K562 (cell line): Measurements from ENCODE around the gene ZNF556.

Source experiments
- EZH2 ChIP-seq: IDR thresholded peaks from 2 replicates; pipeline ENCODE4 v1.6.1; 2012; ENCODE audit warnings: low read depth, mild to moderate bottlenecking, inconsistent platforms, low read length, borderline replicate concordance
- GABPA ChIP-seq: fragments of 200-800 bp; sonication (Bioruptor generic); conservative IDR thresholded peaks from 2 replicates; pipeline ENCODE4 v1.6.1; 2016; ENCODE audit warnings: low read depth, missing genetic modification characterization, missing compliant biosample characterization
- NR2C2 ChIP-seq, 2 experiments: fragments of 200-800 bp in 1 of 2; sonication (Bioruptor generic) in 1 of 2; sonication (generic) in 1 of 2; formaldehyde crosslinking in 1 of 2; IDR thresholded peaks; 2 replicates each; pipeline versions ENCODE4 v1.6.1 to v1.8.0; 2016 to 2022; ENCODE audit warnings: mild to moderate bottlenecking in 1 of 2, missing compliant biosample characterization in 1 of 2, missing genetic modification characterization in 1 of 2, missing genetic modification reagents in 1 of 2
- NUFIP1 ChIP-seq: fragments of 450-650 bp; IDR thresholded peaks from 2 replicates; pipeline ENCODE4 v1.6.1; 2018; ENCODE audit not compliant: partially characterized antibody
- PHB2 ChIP-seq: fragments of 450-650 bp; IDR thresholded peaks from 2 replicates; pipeline ENCODE4 v1.6.1; 2017; ENCODE audit warnings: low read depth
- TAF15 ChIP-seq: fragments of 200-400 bp; formaldehyde crosslinking; IDR thresholded peaks from 2 replicates; pipeline ENCODE4 v1.6.1; 2017; ENCODE audit warnings: mild to moderate bottlenecking, low read depth, low read length, moderate library complexity
- TFE3 ChIP-seq: fragments of 450-650 bp; formaldehyde crosslinking; IDR thresholded peaks from 2 replicates; pipeline ENCODE4 v1.4.0; 2020; ENCODE audit warnings: mild to moderate bottlenecking, mixed read lengths
- TRIM24 ChIP-seq, 2 experiments: fragments of 450-650 bp; IDR thresholded peaks; 2 replicates each; pipeline ENCODE4 v1.6.1; 2016
- ZNF146 ChIP-seq: IDR thresholded peaks from one replicate; pipeline ENCODE4 v1.6.1; 2018; ENCODE audit warnings: missing compliant biosample characterization; ENCODE audit not compliant: unreplicated experiment
- ZNF253 ChIP-seq: fragments of 250-450 bp; sonication (Bioruptor Pico); conservative IDR thresholded peaks from 2 replicates; pipeline ENCODE4 v1.6.1; 2021; ENCODE audit warnings: mild to moderate bottlenecking
- TF ChIP-seq, protein P1 (sequence below), 3 experiments: IDR thresholded peaks in 2 of 3; conservative IDR thresholded peaks in 1 of 3; 2 replicates each; pipeline ENCODE4 v1.5.1; 2011 to 2012; ENCODE audit warnings: low read length in 3 of 3, mild to moderate bottlenecking in 3 of 3, control low read depth in 2 of 3, improper control_type of control experiment in 1 of 3, inconsistent platforms in 1 of 3, low read depth in 1 of 3, mixed read lengths in 1 of 3, moderate library complexity in 1 of 3; ENCODE audit not compliant: insufficient read depth in 2 of 3
- TF ChIP-seq, protein P2 (sequence below): sonication (generic); formaldehyde crosslinking; IDR thresholded peaks from 2 replicates; pipeline ENCODE4 v1.5.0; 2020; ENCODE audit warnings: missing genetic modification reagents

- no peak for TF ChIP-seq ZNF253 (CRISPR knock-in tag)
- TF ChIP-seq GABPA (tag) = no peak
- TF ChIP-seq NUFIP1 = no peak
- no peak for TF ChIP-seq EZH2
- peak; percentile 87 for TF ChIP-seq TRIM24 (IDR thresholded peaks at IDR 0.05)
- no peak for TF ChIP-seq PHB2
- TF ChIP-seq TAF15 = no peak
- no peak for TF ChIP-seq TFE3
- TF ChIP-seq NR2C2 (CRISPR knock-in tag; IDR thresholded peaks at IDR 0.05) = no peak
- no peak for TF ChIP-seq NR2C2 (tag; IDR thresholded peaks at IDR 0.05)
- TF ChIP-seq, protein P1, sequence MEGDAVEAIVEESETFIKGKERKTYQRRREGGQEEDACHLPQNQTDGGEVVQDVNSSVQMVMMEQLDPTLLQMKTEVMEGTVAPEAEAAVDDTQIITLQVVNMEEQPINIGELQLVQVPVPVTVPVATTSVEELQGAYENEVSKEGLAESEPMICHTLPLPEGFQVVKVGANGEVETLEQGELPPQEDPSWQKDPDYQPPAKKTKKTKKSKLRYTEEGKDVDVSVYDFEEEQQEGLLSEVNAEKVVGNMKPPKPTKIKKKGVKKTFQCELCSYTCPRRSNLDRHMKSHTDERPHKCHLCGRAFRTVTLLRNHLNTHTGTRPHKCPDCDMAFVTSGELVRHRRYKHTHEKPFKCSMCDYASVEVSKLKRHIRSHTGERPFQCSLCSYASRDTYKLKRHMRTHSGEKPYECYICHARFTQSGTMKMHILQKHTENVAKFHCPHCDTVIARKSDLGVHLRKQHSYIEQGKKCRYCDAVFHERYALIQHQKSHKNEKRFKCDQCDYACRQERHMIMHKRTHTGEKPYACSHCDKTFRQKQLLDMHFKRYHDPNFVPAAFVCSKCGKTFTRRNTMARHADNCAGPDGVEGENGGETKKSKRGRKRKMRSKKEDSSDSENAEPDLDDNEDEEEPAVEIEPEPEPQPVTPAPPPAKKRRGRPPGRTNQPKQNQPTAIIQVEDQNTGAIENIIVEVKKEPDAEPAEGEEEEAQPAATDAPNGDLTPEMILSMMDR (IDR thresholded peaks at IDR 0.05 in 2 of 3, conservative IDR thresholded peaks at IDR 0.05 in 1 of 3; ENCODE audit: insufficient read depth in 2 of 3, low read depth in 1 of 3, low read length in 3 of 3) = no peak
- TF ChIP-seq, protein P2, sequence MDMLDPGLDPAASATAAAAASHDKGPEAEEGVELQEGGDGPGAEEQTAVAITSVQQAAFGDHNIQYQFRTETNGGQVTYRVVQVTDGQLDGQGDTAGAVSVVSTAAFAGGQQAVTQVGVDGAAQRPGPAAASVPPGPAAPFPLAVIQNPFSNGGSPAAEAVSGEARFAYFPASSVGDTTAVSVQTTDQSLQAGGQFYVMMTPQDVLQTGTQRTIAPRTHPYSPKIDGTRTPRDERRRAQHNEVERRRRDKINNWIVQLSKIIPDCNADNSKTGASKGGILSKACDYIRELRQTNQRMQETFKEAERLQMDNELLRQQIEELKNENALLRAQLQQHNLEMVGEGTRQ (CRISPR knock-in tag) = no peak
- no peak for TF ChIP-seq ZNF146 (CRISPR knock-in tag)
Measured at GRCh38 chr19:2865334-2866100, 1.6 kb upstream of the ZNF556 start.
